HFFc6 (cell line): ENCODE measurements around the gene HSD17B2. TPM values are rescaled to one million over a fixed set of nuclear protein-coding genes. Genes with fewer than 3 reads are reported as not detected.

ENCODE experiments used
- DNase-seq: peaks from one replicate; pipeline ENCODE4 v3.0.0-alpha.2; 2018
- H3K27ac Mint-ChIP-seq: 2 replicates; pipeline ENCODE4 v1.8.0; 2020; ENCODE audit warnings: mild to moderate bottlenecking, mixed read lengths
- H3K27me3 Mint-ChIP-seq: 2 replicates; pipeline ENCODE4 v1.8.0; 2021; ENCODE audit warnings: mild to moderate bottlenecking, moderate library complexity, mixed read lengths; ENCODE audit not compliant: insufficient read depth
- H3K36me3 Mint-ChIP-seq: 2 replicates; pipeline ENCODE4 v1.8.0; 2021; ENCODE audit warnings: low read depth, mixed read lengths
- H3K4me1 Mint-ChIP-seq: 2 replicates; pipeline ENCODE4 v1.8.0; 2020; ENCODE audit warnings: low read depth, mixed read lengths
- H3K4me3 Mint-ChIP-seq: 2 replicates; pipeline ENCODE4 v1.8.0; 2020; ENCODE audit warnings: mild to moderate bottlenecking, moderate library complexity, mixed read lengths
- H3K9me3 Mint-ChIP-seq: 2 replicates; pipeline ENCODE4 v1.8.0; 2020; ENCODE audit warnings: mild to moderate bottlenecking, mixed read lengths
- total RNA-seq, 6 experiments: library from RNA; stranded (reverse); fragmentation: NEBNext Ultra II Directional; extraction: Animal tissue kit (Norgen Biotek cat#: 25700); gene quantifications; 2 replicates in 1 of 6; 3 replicates in 5 of 6; pipeline ENCODE4 v1.2.3, GENCODE V29; 2021
- TF ChIP-seq, protein P1 (sequence below): fragments of 200-600 bp; sonication (generic); IDR thresholded peaks from 2 replicates; pipeline ENCODE4 v1.5.0; 2021; ENCODE audit warnings: antibody characterized with exemption, mild to moderate bottlenecking

The HSD17B2 gene
- total RNA-seq, 6 experiments from 2014 or later = 0.17 to 3.2 (median 0.50) TPM; not detected in 1

DNA sequence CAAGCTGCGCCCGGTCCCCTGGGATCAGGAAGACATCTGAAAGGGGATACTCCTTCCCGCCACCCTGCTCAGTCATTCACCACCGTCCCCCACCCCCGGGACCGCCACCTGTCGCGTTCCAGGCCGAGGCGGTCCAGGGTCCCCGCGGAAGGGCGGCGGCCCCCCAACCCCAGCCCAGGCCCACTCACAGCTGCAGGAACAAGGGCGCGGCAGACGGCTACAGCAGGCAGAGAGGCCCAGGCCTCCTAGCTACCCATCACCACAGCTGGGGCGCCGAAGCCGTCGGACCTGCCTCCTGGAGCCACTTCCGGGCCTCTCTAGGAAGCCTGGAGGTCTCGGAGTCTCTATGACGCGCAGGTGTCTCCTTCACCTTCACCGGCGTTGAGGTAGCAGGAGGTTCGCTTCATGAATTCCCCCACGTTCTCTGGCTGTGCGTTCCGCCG lies 23.8 kb upstream of the HSD17B2 start, which contains the start of gene SDR42E1:
Gene SDR42E1, minus strand, starts transcription at position 272 of the 443 bp plus-strand sequence. CDS start 10,612 bp downstream, outside the sequence.
- Mint-ChIP-seq H3K9me3 (peaks cover 42% of the 10 kb centered on the region), H3K4me1 (no peaks in the 10 kb centered on the region; the same call in 1 of the 2 replicates), H3K27ac (no peak within 1 kb of the TSS), H3K27me3 (peaks cover 14% of the 10 kb centered on the region), H3K4me3 (no peak within 1 kb of the TSS), H3K36me3 (peaks cover 11% of the 10 kb centered on the region)
- DNase-seq = no peak
- TF ChIP-seq, protein P1, sequence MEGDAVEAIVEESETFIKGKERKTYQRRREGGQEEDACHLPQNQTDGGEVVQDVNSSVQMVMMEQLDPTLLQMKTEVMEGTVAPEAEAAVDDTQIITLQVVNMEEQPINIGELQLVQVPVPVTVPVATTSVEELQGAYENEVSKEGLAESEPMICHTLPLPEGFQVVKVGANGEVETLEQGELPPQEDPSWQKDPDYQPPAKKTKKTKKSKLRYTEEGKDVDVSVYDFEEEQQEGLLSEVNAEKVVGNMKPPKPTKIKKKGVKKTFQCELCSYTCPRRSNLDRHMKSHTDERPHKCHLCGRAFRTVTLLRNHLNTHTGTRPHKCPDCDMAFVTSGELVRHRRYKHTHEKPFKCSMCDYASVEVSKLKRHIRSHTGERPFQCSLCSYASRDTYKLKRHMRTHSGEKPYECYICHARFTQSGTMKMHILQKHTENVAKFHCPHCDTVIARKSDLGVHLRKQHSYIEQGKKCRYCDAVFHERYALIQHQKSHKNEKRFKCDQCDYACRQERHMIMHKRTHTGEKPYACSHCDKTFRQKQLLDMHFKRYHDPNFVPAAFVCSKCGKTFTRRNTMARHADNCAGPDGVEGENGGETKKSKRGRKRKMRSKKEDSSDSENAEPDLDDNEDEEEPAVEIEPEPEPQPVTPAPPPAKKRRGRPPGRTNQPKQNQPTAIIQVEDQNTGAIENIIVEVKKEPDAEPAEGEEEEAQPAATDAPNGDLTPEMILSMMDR = no peak

DNA sequence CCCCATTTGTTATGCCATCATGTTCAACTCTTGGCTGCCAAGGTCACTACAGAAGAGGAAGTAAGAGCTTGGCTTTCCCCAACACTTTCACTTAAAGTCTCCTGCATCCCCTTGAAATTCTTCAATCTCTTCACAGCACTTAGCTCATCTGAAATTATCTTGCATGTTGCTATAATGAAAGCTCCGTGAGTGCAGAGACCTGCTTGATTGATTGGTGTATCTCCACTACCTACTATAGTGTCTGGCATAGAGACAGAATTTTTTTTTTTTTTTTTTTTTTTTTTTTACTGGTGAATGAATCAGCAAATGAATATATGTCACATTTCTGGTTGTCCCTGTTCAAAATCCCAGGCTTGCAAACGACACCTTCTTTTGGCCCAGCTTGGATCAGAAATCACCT lies 21.9 kb upstream of the HSD17B2 start:
- Mint-ChIP-seq H3K36me3 (peaks cover 9% of the 10 kb centered on the region), H3K4me1 (no peaks in the 10 kb centered on the region), H3K27ac (no peak overlapping the region), H3K4me3 (no peak overlapping the region), H3K9me3 (peaks cover 35% of the 10 kb centered on the region), H3K27me3 (peaks cover 14% of the 10 kb centered on the region)
- TF ChIP-seq, protein P1 = no peak
- no peak for DNase-seq

GRCh38 chr16:82016263-82016662 lies 18.8 kb upstream of the HSD17B2 start:
- no peak for DNase-seq
- peaks cover 11% of the 10 kb centered on the region; the same call in 1 of the 2 replicates for H3K9me3 Mint-ChIP-seq
- peaks cover 4% of the 10 kb centered on the region for H3K36me3 Mint-ChIP-seq
- H3K27ac Mint-ChIP-seq = no peak overlapping the region
- TF ChIP-seq, protein P1 = peak; percentile 56; the same call in 1 of the 2 replicates
- no peaks in the 10 kb centered on the region for H3K4me1 Mint-ChIP-seq
- peak overlapping the region; percentile 9; the same call in 1 of the 2 replicates for H3K4me3 Mint-ChIP-seq
- peaks cover 17% of the 10 kb centered on the region for H3K27me3 Mint-ChIP-seq

GRCh38 chr16:82016964-82017363 lies 18.1 kb upstream of the HSD17B2 start:
- Mint-ChIP-seq H3K9me3 (peaks cover 5% of the 10 kb centered on the region; the same call in 1 of the 2 replicates), H3K27ac (no peak overlapping the region)

DNA sequence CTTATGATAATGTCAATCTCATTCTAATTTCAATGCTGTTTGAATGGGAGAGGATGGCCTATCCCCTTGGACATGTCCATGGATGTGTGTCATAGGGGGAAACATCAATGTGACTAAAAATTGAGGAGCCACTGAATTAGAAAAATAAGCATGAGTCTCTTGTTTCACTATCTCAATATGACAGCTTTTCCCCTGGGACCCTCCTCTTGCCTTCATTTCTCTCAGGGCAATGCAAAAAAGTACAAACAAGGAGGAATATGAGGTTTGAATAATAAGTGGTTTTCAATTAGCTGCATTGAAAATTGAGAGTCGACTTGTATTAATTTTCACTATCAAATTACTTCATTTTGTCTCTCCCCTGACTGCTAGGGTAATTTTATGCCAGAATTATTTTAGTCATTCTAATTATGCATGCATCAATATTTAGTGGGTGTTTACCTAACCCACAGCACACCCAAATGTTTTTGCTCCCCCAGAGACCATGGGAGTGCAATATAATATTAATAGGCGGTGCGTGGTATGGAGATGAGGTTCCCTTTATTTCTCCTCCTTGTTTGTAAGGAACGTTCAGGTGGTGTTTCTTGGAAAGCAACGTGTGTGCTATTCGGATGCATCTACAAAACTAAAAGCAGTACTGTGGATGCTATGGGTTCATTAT lies 17.0 kb upstream of the HSD17B2 start:
- H3K4me1 Mint-ChIP-seq = no peaks in the 10 kb centered on the region
- H3K27ac Mint-ChIP-seq = no peak overlapping the region
- peaks cover 4% of the 10 kb centered on the region; the same call in 1 of the 2 replicates for H3K9me3 Mint-ChIP-seq
- TF ChIP-seq, protein P1 = no peak
- DNase-seq = no peak
- peaks cover 8% of the 10 kb centered on the region for H3K27me3 Mint-ChIP-seq
- no peaks in the 10 kb centered on the region for H3K36me3 Mint-ChIP-seq
- H3K4me3 Mint-ChIP-seq = no peak overlapping the region

More at GRCh38 chr16:82016964-82017363, 18.1 kb upstream of the HSD17B2 start:
- H3K36me3 Mint-ChIP-seq = no peaks in the 10 kb centered on the region
- DNase-seq = no peak
- H3K27me3 Mint-ChIP-seq = peaks cover 12% of the 10 kb centered on the region
- H3K4me1 Mint-ChIP-seq = no peaks in the 10 kb centered on the region
- TF ChIP-seq, protein P1 = no peak
- no peak overlapping the region for H3K4me3 Mint-ChIP-seq
